Measurements from ENCODE around the gene GIGYF1.
"Not testable (repeated sequence)": the region's sequence is repeated elsewhere in the genome, so short reads cannot be mapped to it uniquely, and the experiment has no call there.

The GIGYF1 gene

DNA sequence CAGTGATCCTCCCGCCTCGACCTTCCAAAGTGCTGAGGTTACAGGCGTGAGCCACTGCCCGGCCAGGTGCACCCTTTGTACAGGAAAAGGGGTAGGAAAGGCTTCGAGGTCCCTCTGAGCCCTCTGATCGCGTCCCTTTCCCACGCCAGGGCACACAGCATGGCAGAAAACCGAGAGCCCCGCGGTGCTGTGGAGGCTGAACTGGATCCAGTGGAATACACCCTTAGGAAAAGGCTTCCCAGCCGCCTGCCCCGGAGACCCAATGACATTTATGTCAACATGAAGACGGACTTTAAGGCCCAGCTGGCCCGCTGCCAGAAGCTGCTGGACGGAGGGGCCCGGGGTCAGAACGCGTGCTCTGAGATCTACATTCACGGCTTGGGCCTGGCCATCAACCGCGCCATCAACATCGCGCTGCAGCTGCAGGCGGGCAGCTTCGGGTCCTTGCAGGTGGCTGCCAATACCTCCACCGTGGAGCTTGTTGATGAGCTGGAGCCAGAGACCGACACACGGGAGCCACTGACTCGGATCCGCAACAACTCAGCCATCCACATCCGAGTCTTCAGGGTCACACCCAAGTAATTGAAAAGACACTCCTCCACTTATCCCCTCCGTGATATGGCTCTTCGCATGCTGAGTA lies 12.7 kb upstream of the GIGYF1 start:
- DNase-seq (ENCODE audit: low read depth): no peak

DNA sequence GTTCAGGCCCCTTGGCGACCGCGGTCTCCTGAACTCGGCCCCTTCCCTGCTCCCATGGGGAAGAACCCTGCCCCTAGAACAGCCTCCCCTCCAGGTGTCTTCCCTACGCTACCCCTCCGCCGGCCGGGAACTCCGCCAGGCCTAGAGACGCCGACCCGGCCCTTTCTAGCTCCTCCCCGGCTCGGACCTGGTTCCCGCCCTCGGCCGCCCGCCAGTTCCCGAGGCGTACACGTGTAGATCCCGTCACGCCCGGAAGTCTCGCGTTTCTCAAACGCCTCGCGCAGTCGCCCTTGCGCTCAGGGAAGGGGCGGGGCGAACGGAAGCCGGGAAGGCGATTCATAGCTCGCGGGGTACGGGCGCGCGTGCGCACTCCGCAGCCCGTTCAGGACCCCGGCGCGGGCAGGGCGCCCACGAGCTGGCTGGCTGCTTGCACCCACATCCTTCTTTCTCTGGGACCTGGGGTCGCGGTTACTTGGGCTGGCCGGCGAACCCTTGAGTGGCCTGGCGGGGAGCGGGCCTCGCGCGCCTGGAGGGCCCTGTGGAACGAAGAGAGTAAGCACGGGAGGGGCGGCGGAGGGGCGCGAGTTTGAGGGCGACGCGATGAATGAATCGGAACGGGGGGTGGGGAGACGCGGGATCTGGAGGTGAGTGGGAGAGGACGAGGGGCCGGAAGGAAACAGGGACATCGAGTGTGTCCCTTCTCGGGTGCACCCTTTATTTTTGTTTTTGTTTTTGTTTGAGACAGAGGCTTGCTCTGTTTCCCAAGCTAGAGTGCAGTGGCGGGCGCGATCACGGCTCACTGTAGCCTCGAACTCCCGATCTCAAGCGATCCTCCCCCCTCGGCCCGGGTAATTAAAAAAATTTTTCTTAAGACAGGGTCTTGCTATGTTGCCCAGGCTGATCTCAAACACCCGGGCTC lies 12.0 kb upstream of the GIGYF1 start, which contains the start of gene POP7:
POP7 (plus strand) TSS at position 369 of the 919 bp plus-strand sequence. CDS start 710 bp downstream, outside the sequence.
- DNase-seq (ENCODE audit: low read depth): peak; percentile 97

DNA sequence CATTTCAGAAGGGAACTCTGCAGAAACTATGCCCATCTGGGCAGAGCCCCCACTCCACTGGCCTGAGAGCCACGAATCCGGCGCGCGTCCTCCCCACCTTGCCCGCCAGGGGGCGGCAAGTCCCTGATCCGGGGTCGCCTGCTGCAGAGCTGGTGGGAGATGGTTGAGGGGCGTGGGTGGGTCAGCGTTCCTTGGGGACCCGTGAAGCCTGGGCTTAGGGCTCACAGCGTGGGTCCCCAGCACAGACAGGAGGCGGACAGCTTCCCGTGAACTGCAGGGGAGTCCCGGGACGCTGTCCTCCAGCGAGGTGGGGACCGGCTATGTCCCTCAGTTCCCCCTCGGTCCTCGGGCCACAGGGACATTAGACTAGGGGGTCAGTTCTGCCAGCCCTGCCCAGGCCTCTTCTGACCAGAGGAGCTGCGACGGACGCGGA lies 11.3 kb upstream of the GIGYF1 start:
- DNase-seq (ENCODE audit: low read depth): peak; percentile 71

GRCh38 chr7:100701089-100701488 lies 7.0 kb upstream of the GIGYF1 start:
- not testable (repeated sequence) for DNase-seq (ENCODE audit: low read depth)

DNA sequence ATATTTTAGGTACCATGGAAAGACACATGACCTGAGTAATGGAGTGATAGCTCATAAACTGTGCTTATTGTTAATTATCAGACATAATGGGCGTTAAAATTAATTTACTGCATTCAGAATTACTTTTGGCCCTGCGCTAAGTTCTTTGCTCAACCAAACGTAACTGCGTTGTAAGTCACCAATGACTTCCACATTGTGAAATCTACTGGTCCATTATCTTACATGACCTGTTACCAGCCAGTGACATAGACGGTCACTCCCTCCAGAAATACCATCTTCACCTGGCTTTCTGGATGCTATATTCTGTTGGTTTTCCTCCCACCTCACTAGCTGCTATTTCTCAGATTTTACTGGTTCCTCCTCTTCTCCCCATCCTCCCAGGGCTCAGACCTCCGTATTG lies 5.0 kb upstream of the GIGYF1 start:
- DNase-seq (ENCODE audit: low read depth): no peak

- no peak for DNase-seq (ENCODE audit: low read depth)
Observed at GRCh38 chr7:100696123-100696521, 2.1 kb upstream of the GIGYF1 start.

- DNase-seq (ENCODE audit: low read depth): peak; percentile 19
Observed at GRCh38 chr7:100693312-100694097, 545 bp downstream of the GIGYF1 start.

GRCh38 chr7:100692578-100692961 lies 1.5 kb downstream of the GIGYF1 start:
- DNase-seq (ENCODE audit: low read depth): no peak

GRCh38 chr7:100691676-100692577 lies 2.1 kb downstream of the GIGYF1 start:
- peak; percentile 70 for DNase-seq (ENCODE audit: low read depth)

DNA sequence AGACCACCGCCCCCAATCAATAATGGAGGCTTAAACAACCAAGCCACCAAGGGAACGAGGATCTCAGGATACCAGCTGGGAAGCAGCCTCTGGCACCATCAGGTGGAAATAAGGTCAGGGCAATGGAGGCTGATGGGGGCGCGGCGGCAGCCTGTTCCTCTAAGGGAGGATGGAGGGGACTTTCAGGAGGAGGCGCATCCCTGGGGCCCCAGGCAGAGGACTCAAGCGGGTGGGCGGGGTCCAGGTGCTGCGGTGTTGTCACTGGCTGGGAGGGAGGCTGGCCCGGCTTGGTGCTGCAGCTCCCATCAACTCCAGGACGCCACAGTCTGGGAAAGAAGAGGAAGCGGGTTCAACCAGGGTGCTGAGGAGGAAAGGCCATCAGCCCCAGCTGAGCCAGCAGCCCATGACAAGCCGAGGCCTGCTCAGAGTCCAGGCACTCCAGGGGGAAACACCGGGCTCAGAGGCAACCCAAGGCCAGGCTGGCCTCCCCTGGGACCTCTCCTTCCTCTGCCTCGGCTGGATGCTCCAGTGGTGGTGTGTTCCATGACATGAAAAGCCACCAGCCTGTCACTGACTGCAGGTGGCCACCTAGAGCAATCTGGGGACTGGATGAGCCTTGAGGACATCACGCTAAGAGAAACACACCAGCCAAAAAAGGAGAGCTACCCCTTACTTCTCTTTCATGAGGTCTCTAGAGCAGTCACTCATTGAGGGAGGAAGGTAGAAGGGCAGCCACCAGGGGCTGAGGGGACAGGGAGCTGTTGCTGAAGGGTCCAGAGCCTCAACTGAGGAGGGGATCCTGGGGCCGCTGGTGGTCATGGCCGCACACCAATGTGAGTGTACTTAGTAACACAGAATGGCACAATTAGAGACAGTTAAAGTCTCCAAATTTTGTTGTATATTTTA lies 4.6 kb downstream of the GIGYF1 start:
- no peak for DNase-seq (ENCODE audit: low read depth)

DNA sequence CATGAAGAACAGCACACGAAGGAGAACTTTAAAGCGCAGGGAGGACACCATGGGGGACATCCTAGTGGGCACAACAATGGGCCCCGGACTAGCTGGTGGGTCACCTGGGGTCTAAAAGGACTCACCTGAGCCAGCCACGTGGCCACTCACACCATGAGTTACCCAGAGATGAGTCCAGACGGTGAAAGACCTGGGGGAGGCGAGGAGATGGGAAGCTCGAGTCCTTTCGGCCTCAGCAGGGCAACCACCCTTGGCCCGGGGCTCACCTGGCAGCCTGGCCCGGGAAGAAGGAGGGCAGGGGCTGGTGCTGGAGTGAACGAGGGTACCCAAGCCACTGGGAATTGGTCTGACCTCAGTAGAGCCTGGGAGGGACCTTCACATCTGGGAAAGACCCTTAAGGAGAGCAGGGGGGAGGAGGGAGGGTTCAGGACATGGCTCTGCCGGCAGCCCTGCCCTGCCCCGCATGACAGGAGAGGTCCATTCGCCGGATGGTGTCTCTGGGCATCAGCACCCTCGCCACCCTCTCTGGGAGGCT lies 5.7 kb downstream of the GIGYF1 start:
- DNase-seq (ENCODE audit: low read depth): no peak

DNA sequence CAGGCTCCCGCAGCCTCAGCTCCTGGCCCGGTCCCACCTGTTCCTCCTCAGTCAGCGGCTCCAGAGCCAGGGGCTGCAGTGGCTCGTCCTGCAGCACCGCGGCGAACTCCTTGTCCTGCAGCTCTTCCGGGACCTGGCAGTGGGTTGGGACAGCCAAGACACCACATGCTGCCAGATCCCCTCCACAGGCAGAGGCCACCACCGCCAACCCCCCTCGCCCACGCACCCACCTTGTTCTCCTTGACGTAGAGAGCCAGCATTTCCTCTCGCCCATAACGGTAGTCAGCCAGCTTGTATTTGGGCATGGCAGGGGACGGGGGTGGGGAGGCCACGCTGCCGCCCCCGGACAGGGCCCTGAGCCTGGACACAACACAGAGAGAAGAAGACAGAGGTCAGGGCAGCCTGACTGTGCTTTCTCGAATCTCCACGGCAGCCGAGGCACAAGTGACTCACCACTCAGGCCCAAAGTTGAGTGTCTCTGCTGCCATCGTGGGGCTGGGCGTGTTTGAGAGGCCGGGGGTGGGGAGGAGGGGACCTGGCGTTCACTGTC lies 6.2 kb downstream of the GIGYF1 start:
- DNase-seq (ENCODE audit: low read depth): peak; percentile 35

GRCh38 chr7:100687261-100687660 lies 6.8 kb downstream of the GIGYF1 start:
- DNase-seq (ENCODE audit: low read depth): no peak

DNA sequence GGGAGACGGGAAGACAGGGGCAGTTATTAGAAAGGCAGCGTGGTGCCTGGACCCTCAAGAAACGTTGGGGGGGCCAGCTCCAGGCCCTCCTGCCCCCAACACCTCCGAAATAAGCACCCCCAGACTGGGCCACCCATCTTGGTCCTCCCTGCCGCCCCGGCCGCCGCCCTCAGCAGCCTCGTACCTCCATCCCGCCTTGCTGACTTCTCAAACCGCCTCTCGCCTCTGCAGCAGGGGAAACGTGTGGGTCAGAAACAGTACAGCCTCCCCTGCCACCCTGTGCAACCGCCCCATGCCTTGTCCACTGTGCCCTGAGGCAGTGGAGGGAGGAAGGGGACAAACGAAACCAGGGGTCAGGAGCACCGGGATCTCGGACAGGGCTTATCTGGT lies 7.2 kb downstream of the GIGYF1 start:
- DNase-seq (ENCODE audit: low read depth): no peak

- DNase-seq (ENCODE audit: low read depth): no peak
Observed at GRCh38 chr7:100686201-100686821, 7.7 kb downstream of the GIGYF1 start.

GRCh38 chr7:100685631-100686145 lies 8.4 kb downstream of the GIGYF1 start:
- DNase-seq (ENCODE audit: low read depth): no peak

GRCh38 chr7:100685049-100685605 lies 8.9 kb downstream of the GIGYF1 start:
- DNase-seq (ENCODE audit: low read depth): no peak

DNA sequence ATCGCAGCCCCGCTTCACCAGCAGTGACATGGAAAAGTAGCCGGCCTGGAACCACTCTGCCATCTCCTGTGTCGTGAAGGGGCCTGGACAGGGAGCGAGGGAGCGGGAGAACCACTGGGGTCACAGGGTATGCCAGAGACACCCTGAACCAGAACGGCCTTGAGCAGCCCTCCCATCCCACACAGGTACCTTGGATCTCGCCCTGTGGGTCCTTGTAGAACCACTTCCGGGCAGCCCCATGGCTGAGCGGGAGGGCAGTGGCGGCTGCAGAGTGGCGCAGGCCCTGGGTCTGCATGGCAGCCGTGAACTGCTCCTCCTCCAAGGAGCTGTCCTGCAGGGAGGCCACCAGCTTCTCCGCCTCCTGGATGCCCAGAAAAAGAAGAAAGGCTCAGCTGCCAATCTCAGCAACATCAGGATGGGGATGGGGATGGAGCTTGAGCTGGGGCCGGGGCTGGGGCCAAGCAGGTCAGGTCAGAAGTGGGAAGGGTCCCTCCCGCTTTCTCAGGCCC lies 9.5 kb downstream of the GIGYF1 start:
- DNase-seq (ENCODE audit: low read depth): no peak
